GM18517 (cell line): ENCODE measurements around the gene PPP2R5C.

Experiments
- ATAC-seq: cut with Tn5 transposase; IDR thresholded peaks from one replicate; pipeline ENCODE4 v1.9.1; 2021; ENCODE audit warnings: mild to moderate bottlenecking, moderate library complexity; ENCODE audit not compliant: unreplicated experiment

PPP2R5C gene

DNA sequence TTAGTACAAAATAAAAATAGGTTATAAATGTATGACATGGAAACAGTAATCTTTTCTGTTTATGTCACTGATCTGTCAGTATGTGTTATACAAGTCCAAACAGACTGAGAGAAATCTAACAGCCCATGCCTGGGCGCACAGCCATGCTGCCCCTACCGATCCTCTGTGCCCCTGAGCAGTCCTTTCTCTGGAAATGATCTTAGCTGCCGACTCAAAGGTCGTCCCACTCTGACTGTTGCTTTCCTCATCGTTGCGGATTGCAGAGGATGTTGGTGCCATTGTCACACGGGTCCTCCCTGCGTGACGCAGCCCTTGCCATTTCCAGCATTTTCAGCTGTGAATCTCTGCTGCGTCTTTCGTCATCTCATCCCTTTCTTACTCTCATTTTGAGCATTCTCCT lies 119.9 kb downstream of the PPP2R5C start:
- ATAC-seq: no peak

- no peak for ATAC-seq
These were observed 120.8 kb downstream of the PPP2R5C start for GRCh38 chr14:101882141-101882935.

DNA sequence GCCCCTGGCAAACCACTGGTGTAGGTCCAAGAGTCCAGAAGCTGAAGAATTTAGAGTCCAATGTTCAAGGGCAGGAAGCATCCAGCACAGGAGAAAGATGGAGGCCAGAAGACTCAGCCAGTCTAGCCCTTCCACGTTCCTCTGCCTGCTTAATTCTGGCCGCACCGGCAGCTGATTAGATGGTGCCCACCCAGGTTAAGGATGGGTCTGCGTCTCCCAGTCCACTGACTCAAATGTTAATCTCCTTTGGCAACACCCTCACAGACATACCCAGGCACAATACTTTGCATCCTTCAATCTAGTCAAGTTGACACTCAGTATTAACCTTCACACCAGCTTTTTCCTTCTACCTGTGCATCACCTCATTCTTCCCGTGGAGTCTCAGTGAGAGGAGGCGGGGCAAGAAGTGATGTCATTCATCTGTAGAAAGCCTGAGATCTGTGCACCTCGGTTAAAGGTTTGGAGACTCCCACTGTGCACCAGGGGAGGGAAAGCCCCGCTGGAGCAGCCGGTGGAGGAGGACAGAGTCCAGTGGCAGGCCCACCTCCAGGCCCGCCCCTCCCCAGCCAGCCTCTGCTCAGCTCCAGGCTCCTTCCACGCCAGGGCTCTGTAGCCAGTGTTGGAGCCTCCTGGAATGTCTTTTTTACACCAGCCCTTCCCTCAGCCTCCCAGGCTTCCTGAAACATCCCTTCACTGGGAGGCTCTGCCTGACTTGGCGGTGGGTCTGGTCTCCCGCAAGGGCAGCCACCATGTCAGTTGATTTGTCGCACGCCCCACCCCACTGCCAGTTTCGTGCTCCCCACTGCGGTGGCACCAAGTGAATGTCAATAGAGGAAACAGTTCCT lies 122.8 kb downstream of the PPP2R5C start:
- no peak for ATAC-seq

DNA sequence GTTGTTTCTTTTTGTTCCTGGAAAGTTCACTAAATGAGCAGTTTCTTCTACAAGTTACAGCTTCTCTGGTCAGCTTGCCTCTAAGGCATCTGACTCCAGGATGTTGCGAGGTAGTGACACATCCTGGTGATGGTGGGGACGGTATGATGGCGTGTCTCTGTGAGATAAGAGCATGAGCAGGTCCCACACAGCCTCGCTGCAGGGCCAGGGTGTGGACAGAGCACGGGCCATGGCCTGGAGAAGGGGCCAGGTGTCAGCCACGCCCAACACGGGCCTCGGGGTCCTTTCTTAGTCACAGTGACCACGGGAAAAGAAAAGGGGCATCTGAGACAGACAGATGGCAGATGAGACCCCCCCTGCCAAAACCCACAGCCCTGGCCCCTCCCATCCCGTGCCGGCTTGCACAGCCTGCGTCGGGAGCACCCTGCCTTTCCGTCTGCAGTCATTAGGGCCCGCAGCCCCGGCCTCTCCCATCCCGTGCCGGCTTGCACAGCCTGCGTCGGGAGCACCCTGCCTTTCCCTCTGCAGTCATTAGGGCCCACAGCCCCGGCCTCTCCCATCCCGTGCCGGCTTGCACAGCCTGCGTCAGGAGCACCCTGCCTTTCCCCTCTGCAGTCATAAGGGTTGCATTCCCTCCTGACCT lies 123.5 kb downstream of the PPP2R5C start:
- ATAC-seq: no peak

GRCh38 chr14:101887219-101887618 lies 125.7 kb downstream of the PPP2R5C start:
- ATAC-seq: no peak

- no peak for ATAC-seq
These were observed 126.7 kb downstream of the PPP2R5C start for GRCh38 chr14:101888182-101888581.

- no peak for ATAC-seq
These were observed 127.9 kb downstream of the PPP2R5C start for GRCh38 chr14:101889366-101889765.

DNA sequence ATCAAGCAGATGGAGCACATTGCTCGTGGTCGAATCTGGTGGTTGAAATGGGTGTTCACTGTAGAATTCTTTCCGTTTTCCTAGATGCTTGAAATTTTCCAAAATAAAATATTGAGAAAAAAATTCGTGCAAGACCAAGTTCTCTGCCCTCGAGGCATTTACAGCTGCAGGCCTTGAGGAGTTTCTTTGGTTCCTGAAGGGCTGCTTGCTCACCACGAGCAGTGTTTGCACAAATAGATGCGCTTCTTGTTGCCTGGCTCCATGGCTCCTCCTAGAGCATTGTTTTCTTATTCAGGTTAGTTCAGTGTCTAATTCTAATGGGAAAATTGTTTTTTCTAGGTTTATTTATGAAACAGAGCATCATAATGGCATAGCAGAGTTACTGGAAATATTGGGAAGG lies 128.4 kb downstream of the PPP2R5C start:
- ATAC-seq: no peak

DNA sequence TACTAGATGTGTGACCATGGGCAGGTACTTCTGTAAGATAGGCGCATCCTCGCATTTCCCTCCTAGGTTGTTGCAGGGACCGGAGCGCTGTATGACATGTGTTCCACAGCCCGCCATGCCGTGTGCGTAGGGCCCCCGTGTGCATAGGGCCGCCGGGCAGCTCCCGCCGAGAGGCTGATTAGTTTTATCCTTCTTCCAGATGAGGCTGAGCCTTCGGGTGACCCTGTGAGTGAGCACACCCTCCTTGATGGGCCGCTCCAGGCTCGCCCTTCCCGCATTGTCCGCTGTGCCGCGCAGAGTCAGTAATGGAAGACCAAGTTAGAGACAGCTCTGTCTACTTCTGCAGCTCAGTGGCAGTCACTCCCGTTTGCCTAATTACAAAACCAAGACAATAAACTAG lies 130.0 kb downstream of the PPP2R5C start:
- ATAC-seq: no peak

DNA sequence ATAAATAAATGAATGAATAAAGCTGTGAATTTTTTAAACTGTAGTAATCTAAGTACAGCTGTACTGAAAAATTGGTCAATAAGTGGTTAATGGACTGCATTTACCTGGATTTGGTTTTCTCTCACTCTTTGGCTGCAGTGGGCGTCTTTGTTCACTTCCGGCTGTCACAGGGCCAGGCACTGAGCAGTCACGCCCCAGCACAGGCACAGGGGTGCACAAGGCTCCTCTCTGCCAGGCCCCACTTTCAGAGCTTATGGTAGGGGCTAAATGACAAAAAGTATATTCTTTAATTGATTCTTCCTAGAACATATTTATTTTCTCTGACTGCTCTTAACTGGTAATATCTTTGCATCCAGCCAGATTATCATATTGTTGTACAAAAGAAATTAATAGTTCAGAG lies 132.2 kb downstream of the PPP2R5C start:
- no peak for ATAC-seq

DNA sequence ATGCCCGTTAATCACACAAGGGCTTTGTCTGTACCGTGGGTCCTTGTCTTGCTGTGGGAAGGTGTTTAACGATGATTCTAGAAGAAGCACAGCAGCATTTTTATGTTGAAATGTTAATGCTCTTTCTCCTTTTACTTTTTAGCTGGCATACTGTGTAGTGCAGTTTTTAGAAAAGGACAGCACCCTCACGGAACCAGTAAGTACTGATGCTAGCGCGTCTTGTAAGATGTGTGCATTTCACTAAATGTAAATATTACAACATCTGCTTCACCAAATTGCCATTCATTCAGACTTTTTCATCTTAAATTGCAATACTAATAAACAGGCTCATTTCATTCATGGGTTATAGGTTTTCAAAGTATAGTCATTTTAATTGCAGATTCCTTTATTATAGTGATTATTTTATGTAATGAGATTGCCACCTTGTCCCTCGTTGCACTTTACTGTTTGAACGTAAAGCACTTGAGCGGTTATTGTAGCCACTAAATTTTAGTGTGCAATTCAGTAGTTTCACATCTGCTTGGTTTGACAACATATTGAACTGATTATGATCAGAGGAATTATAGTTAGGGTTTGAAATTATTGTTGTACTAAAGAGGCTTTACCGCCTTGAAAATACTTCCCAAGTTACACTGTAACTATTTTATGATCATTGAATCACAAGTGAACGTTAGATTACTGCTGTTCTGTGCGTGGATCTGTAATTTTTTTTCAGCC lies 133.0 kb downstream of the PPP2R5C start:
- no peak for ATAC-seq

DNA sequence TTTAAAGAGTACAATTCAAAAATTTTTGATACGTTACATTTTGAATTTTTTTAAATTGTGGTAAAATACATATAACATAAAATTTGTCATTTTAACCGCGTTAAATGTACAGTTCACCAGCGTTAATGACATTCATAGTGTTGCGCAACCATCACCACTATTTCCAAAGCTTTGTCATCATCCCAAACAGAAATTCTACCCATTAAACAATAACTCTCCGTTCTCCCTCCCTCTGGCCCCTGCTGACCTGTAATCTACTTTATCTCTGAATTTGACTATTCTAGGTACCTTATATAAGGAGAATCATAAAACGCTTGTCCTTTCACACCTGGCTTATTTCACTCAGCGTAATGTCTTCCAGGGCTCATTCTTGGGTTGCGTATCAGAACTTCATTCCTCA lies 133.7 kb downstream of the PPP2R5C start:
- no peak for ATAC-seq

DNA sequence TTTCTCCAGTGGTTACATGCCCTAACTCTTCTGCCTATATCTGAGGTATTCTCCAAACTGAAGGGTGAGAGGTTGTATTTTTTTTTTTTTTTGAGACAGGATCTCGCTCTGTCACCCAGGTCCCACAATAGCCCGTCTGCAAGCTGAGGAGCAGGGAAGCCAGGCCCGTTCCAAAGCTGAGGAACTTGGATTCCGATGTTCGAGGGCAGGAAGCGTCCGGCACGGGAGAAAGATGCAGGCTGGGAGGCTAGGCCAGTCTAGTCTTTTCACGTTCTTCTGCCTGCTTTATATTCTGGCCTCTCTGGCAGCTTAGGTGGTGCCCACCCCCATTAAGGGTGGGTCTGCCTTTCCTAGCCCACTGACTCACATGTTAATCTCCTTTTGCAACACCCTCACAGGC lies 135.8 kb downstream of the PPP2R5C start:
- ATAC-seq: no peak

DNA sequence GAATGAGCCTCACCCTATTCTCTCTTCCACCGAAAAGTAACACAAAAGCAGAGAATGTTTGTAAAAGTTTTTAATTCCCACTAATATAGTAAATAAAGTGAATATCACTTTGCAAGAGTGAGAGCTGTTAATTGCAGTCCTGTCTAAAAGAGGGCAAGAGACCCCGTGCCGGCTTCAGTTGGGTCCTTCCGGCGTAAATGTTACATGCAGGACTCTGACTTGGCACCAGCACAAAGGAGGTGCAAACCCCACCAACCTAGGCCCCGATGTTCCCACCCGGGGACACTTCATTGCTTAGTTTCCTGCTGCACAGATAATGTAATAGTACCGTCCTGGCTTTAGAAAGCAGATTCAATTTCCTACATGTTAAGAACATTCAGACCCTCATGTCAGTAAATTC lies 136.9 kb downstream of the PPP2R5C start:
- no peak for ATAC-seq

GRCh38 chr14:101899263-101899662 lies 137.8 kb downstream of the PPP2R5C start:
- ATAC-seq: no peak

- no peak for ATAC-seq
These were observed 138.7 kb downstream of the PPP2R5C start for GRCh38 chr14:101900253-101900652.

DNA sequence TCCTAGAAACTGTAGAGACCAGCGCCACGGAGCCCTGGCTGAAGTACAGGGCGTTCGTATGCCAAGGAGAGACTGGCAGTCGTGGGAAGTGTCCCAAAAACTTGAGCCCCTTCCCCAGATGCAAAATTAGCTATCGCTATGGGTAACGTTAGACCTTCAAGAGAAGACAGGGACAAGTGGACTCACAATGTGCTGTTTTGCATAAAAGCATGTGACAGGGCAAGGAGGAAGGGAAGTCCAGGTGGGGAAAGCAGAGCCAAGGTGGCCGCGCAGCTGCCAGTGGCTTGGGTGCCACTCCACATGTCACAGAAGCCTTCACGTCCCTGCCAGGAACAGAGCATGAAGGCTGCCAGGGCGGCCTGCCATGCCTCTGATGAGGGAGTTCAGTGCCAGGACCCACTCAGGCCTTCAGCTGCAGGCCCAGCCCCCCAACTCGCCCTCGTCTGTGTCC lies 141.6 kb downstream of the PPP2R5C start:
- ATAC-seq: no peak

DNA sequence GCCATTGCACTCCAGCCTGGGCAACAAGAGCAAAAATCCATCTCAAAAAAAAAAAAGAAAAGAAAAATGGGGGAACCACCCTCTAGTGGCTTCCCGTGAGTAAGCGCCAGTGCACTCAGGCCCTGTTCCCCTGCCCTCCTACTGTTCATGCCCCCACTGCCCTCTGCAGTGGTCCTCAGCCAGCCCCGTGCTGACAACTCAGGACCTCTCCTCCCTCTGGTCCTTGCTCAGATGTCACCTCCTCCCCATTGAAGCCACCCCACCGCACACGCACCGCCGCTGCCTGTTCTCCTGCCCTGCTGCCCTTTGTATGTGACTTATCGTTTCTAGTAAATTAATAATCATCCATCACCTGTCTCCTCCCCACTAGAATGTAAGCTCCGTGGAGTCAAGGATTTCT lies 144.1 kb downstream of the PPP2R5C start:
- ATAC-seq: no peak

DNA sequence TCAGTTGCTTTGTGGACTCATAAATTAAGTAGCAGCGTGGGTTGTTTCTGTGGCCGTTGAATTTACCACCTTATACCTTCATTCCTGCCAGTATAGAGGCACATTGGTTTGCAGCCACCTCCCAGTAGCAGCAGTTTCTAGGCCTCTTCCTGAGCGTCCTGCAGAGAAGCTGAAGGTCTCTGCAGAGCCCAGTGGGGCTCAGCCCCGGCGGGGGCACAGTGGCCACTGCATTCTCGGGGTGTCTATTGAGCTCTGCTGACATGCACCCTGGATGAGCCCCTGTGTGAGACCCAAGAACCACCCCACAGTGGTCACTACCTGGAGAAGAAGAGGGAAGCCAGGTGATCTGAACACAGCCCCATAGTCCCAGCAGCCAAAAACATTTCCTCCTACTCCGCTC lies 145.1 kb downstream of the PPP2R5C start:
- no peak for ATAC-seq

- no peak for ATAC-seq
These were observed 146.1 kb downstream of the PPP2R5C start for GRCh38 chr14:101907619-101908018.

- ATAC-seq: no peak
These were observed 147.3 kb downstream of the PPP2R5C start for GRCh38 chr14:101908795-101909194.
